Fibroblast of skin of scalp (primary cell): Measurements from ENCODE around the gene EFCAB7.

Experiments
- DNase-seq: peaks from one replicate; pipeline ENCODE4 v3.0.0-alpha.2; 2013

The EFCAB7 gene

GRCh38 chr1:63607322-63607721 lies 84.0 kb downstream of the EFCAB7 start:
- DNase-seq, result no peak

GRCh38 chr1:63611231-63611630 lies 87.9 kb downstream of the EFCAB7 start:
- no peak for DNase-seq

- no peak for DNase-seq
Observed at GRCh38 chr1:63612564-63612963, 89.2 kb downstream of the EFCAB7 start.

GRCh38 chr1:63612971-63613370 lies 89.6 kb downstream of the EFCAB7 start:
- DNase-seq, result no peak

- peak; percentile 72 for DNase-seq
Observed at GRCh38 chr1:63615768-63616420, 92.6 kb downstream of the EFCAB7 start.

DNA sequence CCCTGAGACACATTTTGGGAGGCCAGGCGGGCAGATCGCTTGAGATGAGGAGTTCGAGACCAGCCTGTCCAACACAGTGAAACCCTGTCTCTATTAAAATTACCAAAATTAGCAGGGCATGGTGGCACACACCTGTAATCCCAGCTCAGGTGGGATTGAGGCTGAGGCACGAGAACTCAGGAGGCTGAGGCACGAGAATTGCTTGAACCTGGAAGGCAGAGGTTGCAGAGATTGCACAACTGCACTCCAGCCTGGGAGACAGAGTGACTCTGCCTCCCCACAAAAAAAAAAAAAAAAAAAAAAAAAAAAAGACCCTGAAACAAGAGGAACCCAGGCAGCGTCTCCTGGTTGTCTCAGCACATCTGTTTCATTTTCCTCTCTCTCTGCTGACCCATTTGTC lies 94.1 kb downstream of the EFCAB7 start:
- no peak for DNase-seq

DNA sequence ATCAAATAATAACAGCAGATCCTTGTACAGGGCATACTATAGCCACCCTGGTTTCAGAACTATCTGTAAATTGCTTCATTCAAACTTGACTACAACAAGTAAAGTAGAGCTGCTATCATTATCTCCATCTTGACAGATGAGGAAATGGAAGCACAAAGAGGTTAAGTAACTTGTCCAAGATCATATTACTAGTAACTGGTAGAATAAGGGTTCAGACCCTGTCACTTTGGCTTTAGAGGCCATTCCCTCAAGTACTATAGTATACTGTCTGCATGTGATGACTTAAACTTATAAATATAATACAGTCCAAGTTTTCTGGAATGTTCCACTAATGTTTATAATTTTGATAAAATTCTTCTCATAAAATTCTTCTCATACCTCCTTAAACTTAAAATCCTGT lies 94.7 kb downstream of the EFCAB7 start:
- DNase-seq, result peak; percentile 64

- no peak for DNase-seq
Observed at GRCh38 chr1:63619558-63619957, 96.2 kb downstream of the EFCAB7 start.

DNA sequence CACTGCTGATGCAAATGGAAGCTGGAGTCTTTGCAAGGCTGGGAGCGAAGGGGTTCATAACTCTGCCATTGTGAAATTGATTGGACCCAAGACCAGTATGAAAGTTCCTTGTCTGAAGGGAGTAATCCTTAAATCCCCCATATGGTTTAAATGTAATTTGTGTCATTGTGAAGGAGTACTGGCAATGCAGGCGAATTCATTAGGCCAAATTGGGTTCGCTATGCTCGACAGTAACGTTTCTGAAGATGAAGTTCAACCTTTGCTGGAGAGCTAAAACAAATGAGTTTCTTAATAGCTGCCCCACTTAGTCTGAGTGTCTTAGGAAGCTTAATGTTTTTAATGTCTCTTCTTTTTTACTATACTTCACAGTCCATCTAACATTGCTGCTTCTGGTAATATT lies 97.3 kb downstream of the EFCAB7 start:
- DNase-seq, result no peak

- no peak for DNase-seq
Observed at GRCh38 chr1:63621075-63621474, 97.8 kb downstream of the EFCAB7 start.

- no peak for DNase-seq
Observed at GRCh38 chr1:63621698-63622097, 98.4 kb downstream of the EFCAB7 start.
